ENCODE measurements around the gene PRPF40A. TPM values are rescaled to one million over a fixed set of nuclear protein-coding genes. Genes with fewer than 3 reads are reported as not detected.

PRPF40A gene
- total and polyA plus RNA-seq, 11 donors: 9.8 to 53.5 (median 34.3) TPM

- Histone ChIP-seq H3K4me3 (peak overlapping the region; percentile 81 to 96 (median 90)), H3K9me3 (no peaks in the 10 kb centered on the region), H3K4me1 (peaks cover 0 to 53% (median 28%) of the 10 kb centered on the region in 12 donors), H3K27ac (peak overlapping the region; percentile 84 to 99 (median 96)), H3K27me3 (no peaks in the 10 kb centered on the region), H3K36me3 (peaks cover 0 to 47% (median 35%) of the 10 kb centered on the region in 9 donors)
- no peak for TF ChIP-seq POLR2A (IDR thresholded peaks at IDR 0.05)
- TF ChIP-seq, protein P1, sequence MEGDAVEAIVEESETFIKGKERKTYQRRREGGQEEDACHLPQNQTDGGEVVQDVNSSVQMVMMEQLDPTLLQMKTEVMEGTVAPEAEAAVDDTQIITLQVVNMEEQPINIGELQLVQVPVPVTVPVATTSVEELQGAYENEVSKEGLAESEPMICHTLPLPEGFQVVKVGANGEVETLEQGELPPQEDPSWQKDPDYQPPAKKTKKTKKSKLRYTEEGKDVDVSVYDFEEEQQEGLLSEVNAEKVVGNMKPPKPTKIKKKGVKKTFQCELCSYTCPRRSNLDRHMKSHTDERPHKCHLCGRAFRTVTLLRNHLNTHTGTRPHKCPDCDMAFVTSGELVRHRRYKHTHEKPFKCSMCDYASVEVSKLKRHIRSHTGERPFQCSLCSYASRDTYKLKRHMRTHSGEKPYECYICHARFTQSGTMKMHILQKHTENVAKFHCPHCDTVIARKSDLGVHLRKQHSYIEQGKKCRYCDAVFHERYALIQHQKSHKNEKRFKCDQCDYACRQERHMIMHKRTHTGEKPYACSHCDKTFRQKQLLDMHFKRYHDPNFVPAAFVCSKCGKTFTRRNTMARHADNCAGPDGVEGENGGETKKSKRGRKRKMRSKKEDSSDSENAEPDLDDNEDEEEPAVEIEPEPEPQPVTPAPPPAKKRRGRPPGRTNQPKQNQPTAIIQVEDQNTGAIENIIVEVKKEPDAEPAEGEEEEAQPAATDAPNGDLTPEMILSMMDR (IDR thresholded peaks at IDR 0.05): no peak
- ATAC-seq (no peak), DNase-seq (peak in 3 of 5 donors; percentile 13 to 37 (median 19))
- WGBS, 4 donors: 0 to 1% (median 0%) methylated on average over 13 of the region's 13 CpGs
- intact Hi-C loops (cut with DNase I): loop anchor here in 5 of 10 donors (5.0 to 10.0 kb wide), 2 partner anchors 540 to 542 kb away; partner anchors contain the start of gene STAM2 (in 5 of the 5)
Observed at GRCh38 chr2:152716805-152717227, 445 bp downstream of the PRPF40A start.

GRCh38 chr2:152715854-152716428, 1.3 kb downstream of the PRPF40A start:
- Histone ChIP-seq H3K36me3 (peaks cover 0 to 48% (median 38%) of the 10 kb centered on the region in 9 donors), H3K27me3 (no peaks in the 10 kb centered on the region), H3K9me3 (no peaks in the 10 kb centered on the region), H3K4me1 (peaks cover 0 to 45% (median 28%) of the 10 kb centered on the region in 12 donors), H3K27ac (no peak overlapping the region), H3K4me3 (peak overlapping the region in 9 of 12 donors; percentile 83 to 96 (median 90))
- WGBS, 4 donors: 27 to 31% (median 29%) methylated on average over 8 of the region's 8 CpGs
- DNase-seq (no peak), ATAC-seq (no peak)
- intact Hi-C loops (cut with DNase I): loop anchor here in 5 of 10 donors (5.0 to 10.0 kb wide), 2 partner anchors 539 to 541 kb away; partner anchors contain the start of gene STAM2 (in 5 of the 5)
- TF ChIP-seq, protein P1 (IDR thresholded peaks at IDR 0.05): peak in 4 of 12 donors; percentile 16 to 31 (median 24)
- TF ChIP-seq POLR2A (IDR thresholded peaks at IDR 0.05): no peak

GRCh38 chr2:152715112-152715511, 2.1 kb downstream of the PRPF40A start:
- peaks cover 0 to 37% (median 24%) of the 10 kb centered on the region in 12 donors for H3K4me1 ChIP-seq
- 70 to 88% (median 80%) methylated on average over 1 of the region's 1 CpG for WGBS, 4 donors
- no peaks in the 10 kb centered on the region for H3K27me3 ChIP-seq
- H3K9me3 ChIP-seq: no peaks in the 10 kb centered on the region
- DNase-seq (no peak), ATAC-seq (no peak)
- H3K27ac ChIP-seq: no peak overlapping the region
- peak overlapping the region in 1 of 12 donors; percentile 96 for H3K4me3 ChIP-seq
- TF ChIP-seq POLR2A (IDR thresholded peaks at IDR 0.05): no peak
- TF ChIP-seq, protein P1 (IDR thresholded peaks at IDR 0.05): no peak
- peaks cover 0 to 54% (median 46%) of the 10 kb centered on the region in 9 donors for H3K36me3 ChIP-seq
- intact Hi-C loops (cut with DNase I): loop anchor here in 5 of 10 donors (5.0 to 10.0 kb wide), 2 partner anchors 538 to 540 kb away; partner anchors contain the start of gene STAM2 (in 5 of the 5)

- 63 to 78% (median 71%) methylated on average over 2 of the region's 2 CpGs for WGBS, 4 donors
- no peak for ATAC-seq
- peaks cover 0 to 89% (median 66%) of the 10 kb centered on the region in 9 donors for H3K36me3 ChIP-seq
- peaks cover 0 to 8% (median 0%) of the 10 kb centered on the region in 12 donors for H3K9me3 ChIP-seq
- no peak overlapping the region for H3K4me3 ChIP-seq
- peaks cover 0 to 22% (median 6%) of the 10 kb centered on the region in 12 donors for H3K4me1 ChIP-seq
- intact Hi-C loops (cut with DNase I): loop anchor here in 1 of 10 donors (10.0 kb wide), 1 partner anchor 536 kb away; the partner anchor contains the start of gene STAM2
- no peak for TF ChIP-seq POLR2A (IDR thresholded peaks at IDR 0.05)
- TF ChIP-seq, protein P1 (IDR thresholded peaks at IDR 0.05): no peak
- DNase-seq: no peak
- H3K27me3 ChIP-seq: no peaks in the 10 kb centered on the region
- H3K27ac ChIP-seq: no peak overlapping the region
Observed at GRCh38 chr2:152710713-152711112, 6.5 kb downstream of the PRPF40A start.

All from heart left ventricle (tissue), 16 donors.